Activated gamma-delta T cell treated with anti-CD3 and anti-CD28 coated beads, Interleukin-2, amount 50 U/mL, for 16 hours (primary cell): ENCODE results near the gene DNAJC17.

Source experiments
- DNase-seq: peaks from one replicate; pipeline ENCODE4 v3.0.0-alpha.2; 2020; ENCODE audit warnings: low read depth

DNAJC17 gene

DNA sequence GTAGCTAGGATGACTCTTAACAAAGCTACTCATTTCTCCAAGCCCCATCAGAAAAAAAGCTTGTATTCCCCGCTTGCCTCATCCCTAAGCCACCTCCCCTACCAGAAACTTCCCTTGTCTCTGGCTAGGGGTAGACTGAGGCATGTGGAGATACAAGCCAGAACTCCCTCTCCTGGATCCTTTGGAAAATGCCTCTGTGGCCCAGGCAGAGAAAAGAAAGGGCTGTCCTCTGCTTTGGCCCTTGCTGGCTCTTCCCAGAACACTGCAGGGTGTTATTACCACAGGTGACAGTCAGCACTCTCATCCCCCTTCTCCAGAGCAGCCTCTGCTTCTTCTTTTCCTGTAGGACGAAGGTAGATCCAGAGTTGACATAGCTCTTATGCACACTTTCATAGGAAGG is 67.4 kb downstream of the DNAJC17 start:
- no peak for DNase-seq

DNA sequence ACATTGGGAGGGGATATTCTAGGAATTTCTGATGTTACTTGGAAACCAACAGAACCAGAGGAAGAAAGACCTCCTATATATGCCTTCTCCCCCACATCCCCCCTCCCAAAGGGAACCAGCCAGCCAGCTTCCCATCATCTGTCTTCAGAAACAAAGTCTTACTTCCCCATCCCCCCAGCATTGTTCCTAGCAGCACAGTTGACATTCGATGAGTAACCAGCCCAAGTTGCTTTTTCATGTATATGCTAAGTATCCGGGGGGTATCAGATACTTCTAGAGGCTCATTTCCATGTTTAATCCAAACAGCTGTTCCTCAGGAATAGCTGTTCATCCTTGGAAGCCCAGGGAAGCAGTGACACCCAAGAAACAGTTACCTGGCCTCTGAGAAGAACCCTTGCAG is 68.2 kb downstream of the DNAJC17 start:
- no peak for DNase-seq

DNA sequence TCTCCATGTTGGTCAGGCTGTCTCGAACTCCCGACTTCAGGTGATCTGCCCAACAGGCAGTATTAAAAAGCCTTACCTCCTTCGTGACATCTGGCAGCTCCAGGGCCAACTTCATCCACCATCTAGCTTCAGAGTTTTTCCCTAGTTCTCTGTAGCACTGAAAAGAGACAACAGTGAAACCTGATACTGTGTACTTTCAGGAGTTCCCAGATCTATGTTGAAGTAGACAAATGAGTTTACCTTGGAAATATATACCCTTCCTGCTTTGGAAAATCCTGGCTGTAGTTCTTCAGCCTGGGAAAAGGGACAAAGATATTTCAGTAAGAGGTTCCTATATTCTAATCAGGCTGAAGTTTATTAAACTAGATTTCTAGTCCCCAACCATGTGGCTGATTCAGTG is 70.2 kb downstream of the DNAJC17 start:
- no peak for DNase-seq

DNA sequence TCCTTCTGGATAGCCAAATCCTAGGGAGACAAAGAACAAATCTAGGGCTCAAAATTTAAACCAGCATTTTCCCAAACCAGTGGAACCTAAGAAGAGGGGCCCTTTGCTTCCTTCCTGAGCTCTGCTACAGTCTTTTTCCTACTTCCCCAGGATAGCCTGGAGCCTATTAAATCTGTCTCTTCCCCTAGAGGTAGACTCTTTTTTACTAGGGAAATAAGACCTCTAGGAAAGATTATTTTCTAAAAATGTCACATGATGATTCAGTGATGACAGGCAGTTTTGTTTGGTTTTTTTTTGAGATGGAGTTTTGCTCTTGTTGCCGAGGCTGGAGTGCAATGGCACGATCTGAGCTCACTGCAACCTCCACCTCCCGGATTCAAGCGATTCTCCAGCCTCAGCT is 70.7 kb downstream of the DNAJC17 start:
- DNase-seq = no peak

DNA sequence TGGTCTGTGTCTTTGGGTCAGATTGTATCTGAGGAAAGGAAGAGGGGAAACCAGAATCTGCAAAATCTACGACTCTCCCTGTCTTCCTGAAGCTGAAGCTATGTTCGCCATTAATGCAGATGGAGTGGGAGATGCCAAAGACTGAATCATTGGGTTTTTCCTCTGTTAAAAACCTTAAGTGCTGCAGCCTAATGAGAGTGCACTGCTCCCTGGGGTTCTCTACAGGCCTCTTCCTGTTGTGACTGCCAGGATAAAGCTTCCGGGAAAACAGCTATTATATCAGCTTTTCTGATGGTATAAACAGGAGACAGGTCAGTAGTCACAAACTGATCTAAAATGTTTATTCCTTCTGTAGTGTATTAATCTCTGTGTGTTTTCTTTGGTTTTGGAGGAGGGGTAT is 76.2 kb downstream of the DNAJC17 start:
- no peak for DNase-seq

DNA sequence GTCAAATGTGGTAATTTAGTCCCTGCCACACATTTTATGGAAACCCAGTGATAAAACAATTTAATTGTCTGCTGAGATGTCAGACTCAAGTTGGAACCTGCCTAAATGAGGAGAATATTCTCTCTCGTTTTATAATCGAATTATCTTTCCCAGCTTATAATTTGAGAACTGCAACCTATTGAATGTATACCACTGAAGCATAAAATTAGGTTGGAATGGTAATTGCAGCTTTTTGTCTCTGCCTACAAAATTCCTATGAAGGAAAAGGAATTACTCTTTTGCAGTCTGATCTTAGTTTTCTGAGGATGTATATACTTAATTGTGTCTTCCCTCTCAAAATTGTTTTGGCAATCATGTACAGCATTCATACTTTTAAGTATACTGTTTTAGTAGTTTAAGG is 83.4 kb downstream of the DNAJC17 start:
- no peak for DNase-seq

DNA sequence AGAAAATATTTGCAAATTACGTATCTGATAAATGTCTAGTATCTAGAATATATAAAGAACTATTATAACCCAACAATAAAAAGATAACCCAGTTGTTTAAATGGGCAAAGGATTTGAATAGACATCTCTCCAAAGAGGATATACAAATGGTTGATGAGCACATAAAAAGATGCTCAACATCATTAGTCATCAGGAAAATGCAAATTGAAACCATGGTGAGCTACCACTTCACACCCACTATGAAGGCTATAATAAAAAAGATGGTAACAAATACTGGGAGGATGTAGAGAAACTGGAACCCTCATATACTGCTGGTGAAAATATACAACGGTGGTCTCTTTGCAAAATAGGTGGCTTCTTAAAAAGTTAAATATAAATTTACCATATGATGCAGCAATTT is 84.3 kb downstream of the DNAJC17 start:
- no peak for DNase-seq

DNA sequence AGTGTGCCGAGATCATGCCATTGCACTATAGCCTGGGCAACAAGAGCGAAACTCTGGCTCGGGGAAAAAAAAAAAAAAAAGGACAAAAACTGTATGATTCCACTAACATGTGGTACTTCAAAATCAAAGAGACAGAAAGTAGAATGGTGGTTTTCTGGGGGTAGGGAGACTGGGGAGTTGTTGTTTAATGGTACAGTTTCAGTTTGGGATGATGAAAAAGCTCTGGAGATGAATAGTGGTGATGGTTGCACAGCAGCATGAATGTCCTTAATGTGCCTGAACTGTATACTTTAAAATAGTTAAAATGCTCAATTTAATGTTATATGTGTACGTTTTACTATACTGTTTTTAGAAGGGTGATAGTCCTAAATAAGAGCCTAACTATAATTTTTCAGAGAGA is 84.9 kb downstream of the DNAJC17 start:
- DNase-seq = no peak

DNA sequence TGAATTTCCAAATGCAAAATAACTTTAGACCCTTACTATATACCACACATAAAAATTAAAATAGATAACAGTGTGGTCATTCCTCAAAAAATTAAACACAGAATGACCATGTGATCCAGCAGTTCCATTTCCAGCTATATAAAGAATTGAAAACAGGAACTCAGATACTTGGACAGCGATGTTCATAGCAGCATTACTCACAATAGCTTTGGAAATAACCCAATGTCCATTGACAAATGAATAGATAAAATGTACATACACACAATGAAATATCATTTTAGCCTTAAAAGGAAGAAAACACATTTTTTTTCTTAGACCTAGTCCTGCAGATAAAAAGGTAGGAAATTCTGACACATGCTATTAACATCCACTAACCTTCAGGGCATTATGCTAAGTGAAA is 85.6 kb downstream of the DNAJC17 start:
- no peak for DNase-seq

DNA sequence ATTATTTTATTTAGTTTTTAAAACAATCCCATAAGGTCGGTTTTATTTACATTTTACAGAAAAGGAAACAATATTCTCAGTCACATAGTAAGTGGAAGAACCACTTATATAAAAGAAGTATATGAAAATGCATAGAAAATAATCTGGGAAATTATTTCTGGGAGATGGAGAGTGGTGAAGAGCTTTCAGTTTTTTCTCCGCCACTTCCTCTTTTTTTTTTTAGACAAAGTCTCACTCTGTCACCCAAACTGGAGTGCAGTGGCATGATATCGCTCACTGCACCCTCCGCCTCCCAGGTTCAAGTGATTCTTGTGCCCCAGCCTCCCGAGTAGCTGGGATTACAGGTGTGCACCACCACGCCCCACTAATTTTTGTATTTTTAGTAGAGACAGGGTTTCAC is 91.1 kb downstream of the DNAJC17 start:
- no peak for DNase-seq
